ENCODE data around the gene SLC9B1.
"Not testable (repeated sequence)": the region's sequence is repeated elsewhere in the genome, so short reads cannot be mapped to it uniquely, and the experiment has no call there.

The SLC9B1 gene

DNA sequence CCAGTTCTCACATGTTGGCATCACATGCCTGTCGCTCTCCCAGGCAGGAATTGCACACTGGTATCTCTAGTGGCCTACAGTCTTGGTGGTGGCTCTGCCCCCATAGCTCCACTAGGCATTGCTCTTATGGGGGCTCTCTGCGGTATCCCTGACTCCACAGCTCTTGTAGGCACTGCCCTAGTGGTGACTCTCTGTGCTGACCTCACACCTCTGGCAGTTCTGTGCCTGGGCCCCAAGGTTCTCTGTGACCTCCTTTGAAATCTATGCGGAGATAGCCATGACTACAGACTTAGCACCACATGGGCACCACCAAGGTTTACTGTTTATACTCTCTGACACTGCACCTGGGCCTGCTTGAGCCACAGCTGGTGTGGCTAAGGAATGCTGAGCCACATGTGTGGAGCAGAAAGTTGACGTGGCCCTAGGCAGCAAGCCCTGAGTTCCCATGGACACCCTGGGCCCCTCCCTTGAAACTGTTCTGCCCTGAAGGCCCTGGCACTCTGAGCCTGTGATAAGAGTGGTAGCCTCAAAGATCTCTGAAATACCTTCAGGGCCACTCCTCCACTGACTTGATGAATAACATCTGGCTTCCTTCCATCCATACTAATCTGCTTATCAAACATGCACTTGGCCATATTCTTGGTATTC is 8.0 kb downstream of the SLC9B1 start:
- DNase-seq (ENCODE audit: low read depth in 1 of 2, low spot score in 1 of 2) = no peak

DNA sequence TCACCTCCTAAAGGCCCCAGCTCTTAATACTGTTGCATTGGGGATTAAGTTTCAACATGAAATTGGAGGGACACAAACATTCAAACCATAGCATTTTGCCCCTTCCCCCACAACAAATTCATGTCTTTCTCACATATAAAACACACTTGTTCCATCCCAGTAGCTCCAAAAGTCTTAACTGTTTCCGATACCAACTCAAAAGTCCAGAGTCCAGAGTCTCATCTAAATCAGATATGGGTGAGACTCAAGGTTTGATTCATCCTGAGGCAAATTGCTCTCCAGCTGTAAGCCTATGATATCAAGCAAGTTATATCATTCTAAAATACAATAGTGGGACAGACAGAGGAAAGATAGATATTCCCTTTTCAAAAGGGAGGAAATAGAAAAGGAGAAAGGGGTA is 8.7 kb downstream of the SLC9B1 start:
- no peak for DNase-seq (ENCODE audit: low read depth in 1 of 2, low spot score in 1 of 2)

DNA sequence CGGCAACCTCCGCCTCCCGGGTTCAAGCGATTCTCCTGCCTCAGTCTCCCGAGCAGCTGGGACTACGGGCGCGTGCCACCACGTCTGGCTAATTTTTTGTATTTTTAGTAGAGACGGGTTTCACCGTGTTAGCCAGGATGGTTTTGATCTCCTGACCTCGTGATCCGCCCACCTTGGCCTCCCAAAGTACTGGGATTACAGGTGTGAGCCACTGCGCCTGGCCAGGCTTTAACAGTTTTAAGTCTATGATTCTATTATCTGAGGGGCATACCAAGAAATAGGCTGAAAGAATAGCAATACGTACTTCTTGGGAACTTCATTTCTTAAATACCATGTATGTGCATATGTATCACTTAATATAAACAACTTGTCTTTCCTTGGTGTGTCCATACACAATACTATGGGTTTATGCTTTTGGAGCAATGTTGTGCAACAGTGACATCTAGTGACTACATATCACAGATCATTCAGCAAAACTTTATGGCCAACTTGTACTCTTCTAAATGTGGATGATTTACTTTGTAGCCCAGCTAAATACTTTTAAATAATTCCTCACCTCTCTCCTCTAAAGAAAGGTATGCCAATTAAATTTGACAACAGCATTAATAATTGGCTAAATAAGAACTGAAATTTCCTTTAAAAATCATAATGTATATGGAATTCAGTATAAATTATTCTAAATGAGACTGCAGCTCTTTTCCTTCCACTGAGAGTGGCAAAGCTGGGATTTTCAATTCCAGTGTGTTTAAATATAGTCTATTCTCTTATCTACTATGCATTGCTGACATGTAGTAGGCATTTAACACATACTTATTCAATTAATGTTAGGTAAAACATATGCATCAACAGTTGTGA is 10.4 kb downstream of the SLC9B1 start:
- DNase-seq (ENCODE audit: low read depth in 1 of 2, low spot score in 1 of 2) = no peak

DNA sequence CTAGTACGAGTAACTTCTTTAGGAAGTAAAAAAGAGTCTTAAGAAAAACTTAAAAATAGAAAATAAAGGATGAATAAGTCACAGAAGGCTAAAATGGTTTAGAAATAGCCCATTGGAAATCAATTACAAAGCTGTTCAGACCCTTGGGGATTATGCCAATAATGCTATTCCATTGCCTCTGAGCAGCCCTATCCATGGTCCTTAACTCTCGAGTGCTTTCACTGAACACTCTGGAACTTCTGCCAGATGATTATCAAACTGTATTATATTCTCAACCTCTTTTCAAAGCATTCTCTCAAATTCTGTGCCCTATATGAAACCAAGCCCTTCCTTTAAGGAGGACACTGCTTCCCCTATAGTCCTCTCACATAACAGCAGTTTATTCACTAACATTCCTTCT is 17.0 kb downstream of the SLC9B1 start:
- DNase-seq (ENCODE audit: low read depth in 1 of 2, low spot score in 1 of 2) = no peak

DNA sequence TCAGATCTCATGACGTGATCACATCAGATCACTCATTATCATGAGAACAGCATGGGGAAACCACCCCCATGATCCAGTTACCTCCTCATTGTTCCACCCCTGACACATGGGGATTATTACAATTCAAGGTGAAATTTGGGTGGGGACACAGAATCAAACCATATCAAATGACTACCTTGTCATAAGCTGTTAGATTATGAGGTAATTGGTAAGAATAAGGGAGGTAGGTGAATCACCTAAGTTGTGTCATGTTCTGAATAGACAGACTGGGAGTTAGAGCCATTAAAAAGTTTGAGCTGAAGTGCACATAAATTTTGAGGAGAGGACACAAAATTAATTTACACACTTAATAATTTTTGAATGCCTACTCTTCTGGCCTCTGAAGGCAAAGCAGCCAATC is 24.7 kb downstream of the SLC9B1 start:
- no peak for DNase-seq (ENCODE audit: low read depth in 1 of 2, low spot score in 1 of 2)

DNA sequence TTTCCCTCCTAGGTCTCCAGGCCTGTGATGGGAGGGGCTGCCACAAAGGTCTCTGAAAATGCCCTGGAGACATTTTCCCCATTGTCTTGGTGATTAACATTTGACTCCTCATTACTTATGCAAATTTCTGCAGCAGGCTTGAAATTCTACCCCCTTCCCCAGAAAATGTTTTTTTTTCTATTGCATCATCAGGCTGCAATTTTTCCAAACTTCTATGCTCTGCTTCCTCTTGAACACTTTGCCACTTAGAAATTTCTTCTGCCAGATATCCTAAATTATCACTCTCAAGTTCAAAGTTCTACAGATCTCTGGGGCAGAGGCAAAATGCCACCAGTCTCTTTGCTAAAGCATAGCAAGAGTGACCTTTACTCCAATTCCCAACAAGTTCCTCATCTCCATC is 25.5 kb downstream of the SLC9B1 start:
- not testable (repeated sequence) for DNase-seq (ENCODE audit: low read depth in 1 of 2, low spot score in 1 of 2)

DNA sequence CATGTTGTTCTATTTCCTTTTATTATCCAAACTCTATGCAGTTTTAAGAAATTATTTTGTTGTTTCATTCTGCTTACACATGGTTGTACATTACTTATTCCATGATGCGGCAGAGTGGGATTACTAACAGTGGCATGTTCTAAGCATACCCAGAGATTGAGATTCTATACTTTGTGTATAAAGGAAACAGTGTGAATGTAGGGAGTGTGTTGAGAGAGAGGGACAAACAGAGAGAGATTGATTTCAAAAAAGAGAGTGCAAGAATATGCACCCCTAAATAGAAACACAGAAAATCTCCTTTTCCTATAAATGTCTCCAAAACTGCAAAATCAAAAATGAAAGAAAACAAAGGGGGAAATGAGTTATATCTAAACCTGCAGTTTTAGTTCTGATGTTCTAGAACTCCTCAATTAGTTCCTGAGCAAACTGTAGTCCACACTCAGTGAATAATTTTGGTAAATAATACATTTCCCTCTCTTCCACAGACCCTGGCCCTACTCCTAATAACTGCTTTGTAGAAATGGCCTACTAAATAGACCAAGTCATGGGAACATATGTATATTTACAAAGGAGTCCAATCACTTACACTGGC is 31.0 kb downstream of the SLC9B1 start:
- no peak for DNase-seq (ENCODE audit: low read depth in 1 of 2, low spot score in 1 of 2)

DNA sequence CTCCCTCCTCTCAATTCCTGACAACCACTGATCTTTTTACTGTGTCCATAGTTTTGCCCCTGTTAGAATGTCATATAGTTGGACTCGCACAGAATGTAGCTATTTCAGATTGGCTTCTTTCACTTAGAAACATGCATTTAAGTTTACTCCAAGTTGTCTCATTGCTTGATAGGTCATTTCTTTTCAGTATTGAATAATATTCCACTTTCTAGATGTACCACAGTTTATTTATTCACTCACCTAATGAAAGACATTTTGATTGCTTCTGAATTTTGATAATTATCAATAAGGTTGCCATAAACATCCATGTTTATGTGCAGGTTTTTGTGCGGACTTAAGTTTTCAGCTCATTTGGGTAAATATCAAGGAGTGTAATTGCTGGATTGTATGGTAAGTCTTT is 38.5 kb downstream of the SLC9B1 start:
- no peak for DNase-seq (ENCODE audit: low read depth in 1 of 2, low spot score in 1 of 2)

DNA sequence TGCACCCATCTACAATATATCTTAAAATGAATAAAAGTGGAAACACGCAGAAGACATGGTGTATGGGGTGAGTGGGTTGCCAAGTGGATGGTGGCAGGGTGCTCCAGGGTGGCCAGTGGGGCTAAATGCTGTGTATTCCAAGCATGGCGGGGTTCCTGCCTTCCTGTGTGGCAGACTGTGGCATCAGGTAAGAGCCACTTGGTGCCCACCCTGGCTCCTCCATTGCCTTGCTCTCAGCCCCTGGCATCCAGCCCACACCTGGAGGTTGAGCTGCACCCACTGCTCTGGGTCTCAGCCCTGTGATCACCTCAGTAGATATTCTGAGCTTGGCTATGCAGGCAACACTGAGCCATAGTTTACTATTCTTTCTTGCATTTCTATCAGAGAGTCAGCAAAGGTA is 57.7 kb downstream of the SLC9B1 start:
- not testable (repeated sequence) for DNase-seq (ENCODE audit: low read depth in 1 of 2, low spot score in 1 of 2)

DNA sequence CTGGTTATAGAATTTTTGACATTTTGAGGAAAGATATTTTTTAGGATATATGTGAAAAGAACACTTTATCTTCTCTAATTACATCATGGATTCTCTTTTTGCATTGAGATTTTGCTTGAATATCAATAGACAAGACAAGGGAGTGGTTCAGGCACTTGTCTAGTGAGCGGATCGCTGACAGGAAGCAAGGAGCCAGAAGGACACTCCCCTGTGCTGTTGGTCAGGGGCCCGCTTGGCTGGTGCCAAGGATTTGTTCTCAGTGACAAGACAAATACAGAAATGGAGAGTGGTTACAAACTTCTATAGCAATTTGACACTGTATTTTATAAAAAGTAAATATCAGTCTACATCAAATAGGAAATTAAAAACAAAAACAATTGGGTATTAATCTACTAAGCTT is 60.0 kb downstream of the SLC9B1 start:
- no peak for DNase-seq (ENCODE audit: low read depth in 1 of 2, low spot score in 1 of 2)

DNA sequence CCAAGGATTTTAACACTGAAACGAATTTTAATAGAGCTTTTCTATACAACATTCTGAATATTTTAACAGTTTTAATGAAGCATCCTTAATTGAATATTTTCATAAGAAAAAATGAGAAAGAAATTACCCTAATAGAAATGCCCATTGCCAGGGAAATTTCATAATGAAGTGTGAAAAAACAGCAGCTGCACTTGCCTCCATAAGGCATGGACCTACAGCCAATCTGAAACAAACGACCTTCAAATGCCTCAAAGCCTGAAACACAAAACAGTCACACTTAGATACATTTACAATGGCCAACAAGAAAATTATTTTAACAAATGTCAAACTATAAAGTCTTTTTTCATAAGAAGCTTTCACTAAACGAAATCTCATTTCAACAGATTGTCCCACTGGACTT is 74.4 kb downstream of the SLC9B1 start:
- DNase-seq (ENCODE audit: low read depth in 1 of 2, low spot score in 1 of 2) = no peak

DNA sequence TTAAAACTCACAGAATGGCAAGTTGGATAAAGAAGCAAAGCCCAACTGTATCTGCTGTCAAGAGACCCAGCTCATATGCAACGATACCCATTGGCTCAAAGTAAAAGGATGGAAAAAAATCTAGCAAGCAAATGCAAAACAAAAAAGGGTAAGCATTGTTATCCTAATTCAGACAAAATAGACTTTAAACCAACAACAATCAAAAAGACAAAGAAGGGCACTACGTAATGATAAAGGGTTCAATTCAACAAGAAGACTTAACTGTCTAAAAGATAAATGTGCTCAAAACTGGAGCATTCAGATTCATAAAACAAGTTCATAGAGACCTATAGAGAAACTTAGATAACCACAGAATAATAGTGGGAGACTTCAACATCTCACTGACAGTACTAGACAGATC is 81.4 kb downstream of the SLC9B1 start:
- DNase-seq (ENCODE audit: low read depth in 1 of 2, low spot score in 1 of 2) = not testable (repeated sequence)

DNA sequence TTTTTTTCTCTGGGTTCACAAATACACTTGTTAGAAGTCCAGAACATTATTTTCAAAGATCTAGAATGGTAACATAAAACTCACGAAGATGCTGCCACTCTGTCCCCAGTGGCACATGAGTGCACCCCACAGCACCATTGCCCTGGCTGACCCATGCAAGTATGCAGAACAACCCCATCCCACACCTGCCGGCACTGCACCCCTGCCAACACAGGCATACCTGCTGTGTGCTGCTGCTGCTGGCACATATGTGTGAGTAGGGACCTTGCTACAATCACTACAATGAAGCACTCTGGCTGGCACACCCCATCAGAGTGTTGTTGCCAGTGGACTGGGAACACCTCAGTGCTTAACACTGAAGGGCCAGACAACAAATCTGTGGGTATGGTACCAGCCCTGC is 83.8 kb downstream of the SLC9B1 start:
- no peak for DNase-seq (ENCODE audit: low read depth in 1 of 2, low spot score in 1 of 2)

DNA sequence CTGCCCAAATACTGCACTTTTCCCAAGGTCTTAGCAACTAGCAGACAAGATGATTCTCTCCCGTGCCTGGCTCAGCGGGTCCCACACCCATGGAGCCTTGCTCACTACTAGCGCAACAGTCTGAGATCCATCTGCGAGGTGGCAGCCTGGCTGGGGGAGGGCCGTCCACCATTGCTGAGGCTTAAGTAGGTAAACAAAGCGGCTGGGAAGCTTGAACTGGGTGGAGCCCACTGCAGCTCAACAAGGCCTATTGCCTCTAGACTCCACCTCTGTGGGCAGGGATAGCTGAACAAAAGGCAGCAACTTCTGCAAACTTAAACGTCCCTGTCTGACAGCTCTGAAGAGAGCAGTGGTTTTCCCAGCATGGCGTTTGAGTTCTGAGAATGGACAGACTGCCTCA is 99.8 kb downstream of the SLC9B1 start:
- not testable (repeated sequence) for DNase-seq (ENCODE audit: low read depth in 1 of 2, low spot score in 1 of 2)

DNA sequence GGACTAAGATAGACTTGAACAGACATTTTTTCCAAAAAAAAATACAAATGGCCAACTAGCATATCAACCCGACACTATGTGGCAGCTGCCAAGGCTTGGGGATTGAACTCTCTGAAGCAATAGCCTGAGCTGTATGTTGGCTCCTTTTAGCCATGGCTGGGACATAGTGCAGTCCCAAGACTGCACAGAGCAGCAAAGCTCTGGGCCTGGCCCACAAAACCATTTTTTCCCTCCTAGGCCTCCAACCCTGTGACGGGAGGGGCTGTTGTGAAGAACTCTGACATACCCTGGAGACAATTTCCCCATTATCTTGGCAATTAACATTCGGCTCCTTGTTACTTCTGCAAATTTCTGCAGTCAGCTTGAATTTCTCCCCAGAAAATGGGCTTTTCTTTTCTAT is 100.6 kb downstream of the SLC9B1 start:
- no peak for DNase-seq (ENCODE audit: low read depth in 1 of 2, low spot score in 1 of 2)

DNA sequence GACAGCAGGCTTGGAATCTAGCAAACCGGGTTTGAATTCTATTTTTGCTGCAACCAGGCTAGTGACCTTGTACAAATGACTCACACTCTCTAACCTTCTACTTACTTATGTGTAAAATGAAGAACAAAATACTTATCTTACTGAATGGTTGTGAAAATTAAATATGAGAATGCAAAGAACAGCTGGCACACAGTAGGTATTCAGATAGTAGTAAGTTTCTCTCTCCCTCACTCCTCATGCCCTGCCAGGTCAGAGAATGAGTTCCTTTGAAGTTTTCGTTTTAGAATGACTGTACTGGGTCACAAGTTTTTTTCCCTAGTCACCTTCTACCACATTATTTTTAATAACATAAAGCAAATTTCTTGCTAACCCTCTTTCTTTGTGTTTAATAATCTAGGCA is 117.7 kb downstream of the SLC9B1 start:
- DNase-seq (ENCODE audit: low read depth in 1 of 2, low spot score in 1 of 2) = no peak

DNA sequence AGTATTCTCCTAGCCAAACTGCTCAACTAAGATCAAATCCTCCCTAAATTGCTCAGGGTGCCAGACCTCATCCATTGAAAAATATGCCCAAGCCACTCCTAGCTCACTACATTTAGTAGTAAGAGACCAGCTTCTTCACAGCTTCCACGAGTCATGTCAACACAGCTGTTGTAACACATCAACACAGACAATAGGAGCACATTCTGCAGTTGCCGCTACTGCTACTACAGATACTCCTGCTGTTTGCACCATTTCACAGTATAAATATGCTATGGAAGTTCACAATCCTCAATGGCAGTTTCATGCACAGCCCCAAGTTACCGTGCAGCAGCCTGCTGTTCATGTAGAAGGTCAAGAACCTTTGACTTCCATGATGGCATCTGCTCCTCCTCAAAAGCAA is 121.9 kb downstream of the SLC9B1 start:
- not testable (repeated sequence) for DNase-seq (ENCODE audit: low read depth in 1 of 2, low spot score in 1 of 2)

DNA sequence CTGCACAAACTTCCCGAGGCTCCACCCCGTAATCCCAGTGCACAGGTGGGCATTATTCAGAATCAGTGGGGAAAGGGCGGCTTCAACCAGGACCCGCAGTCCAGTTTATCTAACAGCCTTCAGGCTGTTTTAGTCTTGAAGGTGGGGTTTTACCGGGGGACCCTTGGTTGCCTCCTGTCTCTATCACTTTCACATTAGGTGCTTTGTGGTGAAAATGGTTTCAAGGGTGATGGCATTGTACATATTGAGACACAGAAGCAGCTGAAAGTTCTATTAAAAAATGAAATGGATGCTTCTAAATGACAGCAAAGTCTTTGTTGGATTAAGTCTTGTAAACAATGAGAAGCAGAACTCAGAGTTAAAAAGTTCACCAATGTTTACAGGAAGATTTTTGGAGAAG is 123.0 kb downstream of the SLC9B1 start:
- DNase-seq (ENCODE audit: low read depth in 1 of 2, low spot score in 1 of 2) = not testable (repeated sequence)

DNA sequence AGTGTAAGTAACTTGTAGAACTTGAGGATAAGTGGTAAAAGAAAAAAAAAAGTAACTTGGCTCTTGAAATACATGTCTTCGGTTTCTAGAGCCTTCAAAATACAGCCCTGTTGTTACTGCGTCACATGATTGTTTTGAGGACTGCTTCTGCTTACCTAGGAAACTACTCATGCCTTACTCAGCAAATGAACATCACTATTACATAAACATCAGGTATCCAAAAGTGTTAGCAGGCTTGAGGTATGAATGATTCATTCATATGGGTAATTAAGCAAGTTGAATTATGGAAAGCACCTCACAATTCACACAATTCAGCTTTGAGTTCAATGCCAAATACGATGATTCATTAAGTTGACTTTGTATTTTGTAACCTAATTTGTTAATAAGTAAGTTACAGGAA is 129.6 kb downstream of the SLC9B1 start:
- DNase-seq (ENCODE audit: low read depth in 1 of 2, low spot score in 1 of 2) = not testable (repeated sequence)

DNA sequence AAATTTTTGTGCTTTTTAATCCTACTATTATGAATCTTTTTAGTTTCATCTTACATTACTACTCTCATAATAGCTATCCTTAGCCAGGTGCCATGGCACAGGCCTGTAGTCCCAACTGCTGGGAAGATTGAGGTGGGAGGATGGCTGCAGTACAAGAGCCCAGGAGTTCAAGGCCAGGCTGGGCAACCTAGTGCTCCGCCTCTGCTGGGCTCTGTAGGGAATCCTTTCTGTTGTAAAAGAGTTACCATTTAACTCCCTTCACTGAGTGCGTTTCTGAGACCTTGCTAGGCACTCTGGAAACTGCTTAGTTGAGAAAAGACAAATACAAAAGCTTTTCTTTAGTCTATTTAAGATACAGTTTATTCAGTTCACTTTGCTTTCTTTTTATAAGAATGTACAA is 130.9 kb downstream of the SLC9B1 start:
- DNase-seq (ENCODE audit: low read depth in 1 of 2, low spot score in 1 of 2) = not testable (repeated sequence)

DNA sequence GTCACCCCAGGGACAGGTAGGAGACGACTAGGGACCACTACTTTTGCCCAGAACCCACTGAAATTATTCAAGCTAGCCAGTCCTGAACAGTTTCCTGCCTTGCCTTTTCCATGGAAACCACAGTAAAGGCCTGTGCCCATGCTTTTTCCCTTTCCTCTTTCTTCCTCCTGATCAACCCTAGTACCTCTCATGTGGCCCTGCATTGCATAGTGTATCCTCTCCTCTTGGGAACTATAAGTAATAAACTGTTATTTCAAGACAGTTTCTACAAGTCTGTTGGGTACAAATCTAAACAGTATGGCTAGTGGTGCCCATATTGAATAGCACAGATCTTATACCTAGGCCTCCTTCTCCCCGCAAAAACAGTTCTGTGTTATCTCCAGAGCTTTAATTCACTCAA is 136.2 kb downstream of the SLC9B1 start:
- DNase-seq (ENCODE audit: low read depth in 1 of 2, low spot score in 1 of 2) = no peak

DNA sequence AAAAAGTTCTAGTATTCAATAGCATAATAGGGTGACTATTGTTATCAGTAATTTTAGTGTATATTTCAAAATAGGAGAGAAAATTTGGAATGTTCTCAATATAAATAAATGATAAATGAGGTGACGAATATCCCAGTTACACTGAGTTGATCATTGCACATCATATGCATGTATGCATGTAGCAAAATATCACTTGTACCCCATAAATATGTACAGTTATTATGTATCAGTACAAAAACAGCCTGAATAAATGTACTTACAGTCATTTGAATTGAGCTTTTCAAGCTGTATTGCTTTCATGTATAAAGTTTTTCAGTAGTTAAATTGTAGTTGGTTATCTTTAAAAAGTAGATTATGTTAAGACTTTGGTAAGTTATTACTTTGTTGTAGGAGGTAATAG is 138.2 kb downstream of the SLC9B1 start:
- no peak for DNase-seq (ENCODE audit: low read depth in 1 of 2, low spot score in 1 of 2)
